Hepatocyte (in vitro differentiated cells): ENCODE data around the gene PTTG1IP. TPM values are rescaled to one million over a fixed set of nuclear protein-coding genes. Genes with fewer than 3 reads are reported as not detected.

Experiments used
- DNase-seq: peaks from one replicate; pipeline ENCODE4 v3.0.0-alpha.2; 2016; ENCODE audit warnings: low spot score
- H2AFZ ChIP-seq: fragments of 200-600 bp; sonication (generic); 2 replicates; pipeline ENCODE4 v1.6.0; 2016; ENCODE audit warnings: antibody characterized with exemption, mild to moderate bottlenecking
- H3K27ac ChIP-seq: fragments of 200-600 bp; sonication (generic); 2 replicates; pipeline ENCODE4 v1.5.1; 2016; ENCODE audit warnings: mild to moderate bottlenecking
- H3K27me3 ChIP-seq: fragments of 200-600 bp; sonication (generic); 2 replicates; pipeline ENCODE4 v1.6.1; 2016
- H3K36me3 ChIP-seq: fragments of 200-600 bp; sonication (generic); replicated peaks from 2 replicates; pipeline ENCODE4 v1.5.1; 2016; ENCODE audit warnings: low read depth; ENCODE audit not compliant: insufficient read depth
- H3K4me1 ChIP-seq: fragments of 200-600 bp; sonication (generic); 2 replicates; pipeline ENCODE4 v1.5.1; 2016; ENCODE audit warnings: mild to moderate bottlenecking, moderate library complexity; ENCODE audit not compliant: insufficient read depth
- H3K4me2 ChIP-seq: fragments of 200-600 bp; sonication (generic); 2 replicates; pipeline ENCODE4 v1.6.0; 2016
- H3K4me3 ChIP-seq: fragments of 200-600 bp; sonication (generic); 2 replicates; pipeline ENCODE4 v1.5.1; 2016; ENCODE audit warnings: mild to moderate bottlenecking
- H3K79me2 ChIP-seq: fragments of 200-600 bp; sonication (generic); 2 replicates; pipeline ENCODE4 v1.6.0; 2017; ENCODE audit warnings: mild to moderate bottlenecking
- H3K9me2 ChIP-seq: fragments of 200-600 bp; sonication (generic); replicated peaks from 2 replicates; pipeline ENCODE4 v1.6.0; 2017; ENCODE audit warnings: mild to moderate bottlenecking; ENCODE audit not compliant: insufficient read depth
- H3K9me3 ChIP-seq: fragments of 200-600 bp; sonication (generic); 2 replicates; pipeline ENCODE4 v1.5.1; 2016; ENCODE audit warnings: low read depth, mild to moderate bottlenecking
- H4K20me1 ChIP-seq: fragments of 200-600 bp; sonication (generic); 2 replicates; pipeline ENCODE4 v1.6.0; 2016; ENCODE audit warnings: mild to moderate bottlenecking; ENCODE audit not compliant: insufficient read depth, poor library complexity, severe bottlenecking
- CTCF ChIP-seq: fragments of 200-600 bp; sonication (generic); IDR thresholded peaks from 2 replicates; pipeline ENCODE4 v1.5.1; 2016; ENCODE audit warnings: antibody characterized with exemption, mild to moderate bottlenecking; ENCODE audit not compliant: poor library complexity
- EZH2 ChIP-seq: fragments of 200-600 bp; sonication (generic); IDR thresholded peaks from 2 replicates; pipeline ENCODE4 v1.6.1; 2016; ENCODE audit warnings: antibody characterized with exemption, mild to moderate bottlenecking, borderline replicate concordance
- EZH2phosphoT487 ChIP-seq: fragments of 200-600 bp; sonication (generic); IDR thresholded peaks from one replicate; pipeline ENCODE4 v1.6.1; 2018; ENCODE audit warnings: antibody characterized with exemption, mild to moderate bottlenecking, low read depth, moderate library complexity; ENCODE audit not compliant: unreplicated experiment, severe bottlenecking
- WGBS: methylation state at CpG from one replicate; pipeline ENCODE4 v1.1.6; 2016; ENCODE audit warnings: low lambda C conversion rate; ENCODE audit errors: missing lambda C conversion rate; 5-methylcytosine and 5-hydroxymethylcytosine counted together
- polyA plus RNA-seq: library from polyadenylated mRNA; unstranded; fragments of >200 nt; fragmentation: Nextera tagmentation; extraction: Ambion mirVana; gene quantifications from 2 replicates; pipeline ENCODE4 v1.2.1, GENCODE V29; 2016
- total RNA-seq: library from RNA; depleted of rRNA; stranded (reverse); fragments of >200 nt; gene quantifications from 2 replicates; pipeline ENCODE4 v1.2.3, GENCODE V29; 2014

PTTG1IP gene
- total and polyA plus RNA-seq, 2 experiments from 2014 or later: 344 to 362 TPM

DNA sequence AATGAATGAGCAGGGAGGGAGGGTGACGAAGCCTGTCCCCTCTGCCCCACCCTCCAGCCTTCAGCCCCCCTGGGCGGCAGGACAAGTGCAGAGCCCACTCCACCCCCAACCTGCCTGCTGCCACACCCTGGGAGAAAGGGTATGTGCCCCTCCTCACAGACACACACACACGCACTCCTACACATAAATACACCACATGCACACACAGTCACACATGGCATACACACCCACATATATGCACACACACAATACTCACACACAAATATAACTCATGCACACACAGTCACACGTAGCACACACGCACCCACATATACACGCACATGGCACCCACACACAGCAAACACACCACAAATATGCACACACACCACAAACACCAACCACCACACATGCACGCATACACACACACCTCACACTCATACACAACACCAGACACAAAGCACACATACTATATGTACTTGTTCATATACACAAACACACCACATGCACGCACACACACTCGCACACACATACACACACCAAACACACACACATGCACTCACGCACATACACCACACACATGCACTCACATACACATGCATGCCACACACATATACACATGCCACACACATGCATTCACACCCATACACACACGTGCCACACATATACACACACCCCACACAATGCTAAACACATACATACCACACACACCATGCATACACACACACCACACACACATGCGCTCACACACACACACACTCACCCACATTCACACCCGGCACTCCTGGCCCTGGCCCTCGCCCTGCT is 30.8 kb upstream of the PTTG1IP start:
- no peaks in the 10 kb centered on the region for H3K9me2 ChIP-seq
- no peaks in the 10 kb centered on the region for H3K9me3 ChIP-seq
- H2AFZ ChIP-seq: no peak overlapping the region
- H4K20me1 ChIP-seq: no peaks in the 10 kb centered on the region
- H3K36me3 ChIP-seq: no peaks in the 10 kb centered on the region
- no peaks in the 10 kb centered on the region for H3K79me2 ChIP-seq
- peaks cover 5% of the 10 kb centered on the region for H3K4me1 ChIP-seq
- DNase-seq: no peak
- no peak overlapping the region for H3K4me3 ChIP-seq
- 93% methylated on average over 14 of the region's 14 CpGs for WGBS
- H3K27me3 ChIP-seq: peaks cover 4% of the 10 kb centered on the region
- TF ChIP-seq EZH2: no peak
- no peak for TF ChIP-seq CTCF
- TF ChIP-seq EZH2phosphoT487: no peak
- no peak overlapping the region for H3K4me2 ChIP-seq
- no peak overlapping the region for H3K27ac ChIP-seq

DNA sequence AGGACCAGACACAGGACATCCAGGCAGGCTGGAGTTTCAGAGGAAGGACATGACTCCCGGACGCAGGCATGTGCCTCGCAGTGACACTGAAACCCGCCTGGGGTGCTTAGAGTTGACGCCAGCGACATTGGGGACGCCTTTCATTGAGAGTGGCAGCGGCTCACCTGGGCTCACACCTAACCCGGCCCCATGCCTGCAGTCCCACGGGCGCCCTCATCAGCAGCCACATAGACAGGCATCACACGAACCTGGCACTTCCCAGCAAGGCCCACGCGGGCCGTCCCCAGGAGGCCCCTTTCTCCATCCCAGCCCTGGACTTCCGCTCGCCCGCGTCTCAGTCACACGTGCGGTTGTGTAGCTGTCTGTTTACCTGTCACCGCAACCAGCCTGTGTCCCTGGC is 30.2 kb upstream of the PTTG1IP start:
- Histone ChIP-seq H3K79me2 (no peaks in the 10 kb centered on the region), H2AFZ (no peak overlapping the region), H3K4me1 (peaks cover 5% of the 10 kb centered on the region), H3K36me3 (no peaks in the 10 kb centered on the region), H3K9me3 (no peaks in the 10 kb centered on the region), H3K9me2 (no peaks in the 10 kb centered on the region), H3K4me3 (no peak overlapping the region), H3K27ac (no peak overlapping the region), H4K20me1 (no peaks in the 10 kb centered on the region), H3K27me3 (peaks cover 4% of the 10 kb centered on the region), H3K4me2 (no peak overlapping the region)
- no peak for TF ChIP-seq CTCF
- TF ChIP-seq EZH2: no peak
- TF ChIP-seq EZH2phosphoT487: no peak
- DNase-seq: no peak
- 89% methylated on average over 22 of the region's 22 CpGs for WGBS

DNA sequence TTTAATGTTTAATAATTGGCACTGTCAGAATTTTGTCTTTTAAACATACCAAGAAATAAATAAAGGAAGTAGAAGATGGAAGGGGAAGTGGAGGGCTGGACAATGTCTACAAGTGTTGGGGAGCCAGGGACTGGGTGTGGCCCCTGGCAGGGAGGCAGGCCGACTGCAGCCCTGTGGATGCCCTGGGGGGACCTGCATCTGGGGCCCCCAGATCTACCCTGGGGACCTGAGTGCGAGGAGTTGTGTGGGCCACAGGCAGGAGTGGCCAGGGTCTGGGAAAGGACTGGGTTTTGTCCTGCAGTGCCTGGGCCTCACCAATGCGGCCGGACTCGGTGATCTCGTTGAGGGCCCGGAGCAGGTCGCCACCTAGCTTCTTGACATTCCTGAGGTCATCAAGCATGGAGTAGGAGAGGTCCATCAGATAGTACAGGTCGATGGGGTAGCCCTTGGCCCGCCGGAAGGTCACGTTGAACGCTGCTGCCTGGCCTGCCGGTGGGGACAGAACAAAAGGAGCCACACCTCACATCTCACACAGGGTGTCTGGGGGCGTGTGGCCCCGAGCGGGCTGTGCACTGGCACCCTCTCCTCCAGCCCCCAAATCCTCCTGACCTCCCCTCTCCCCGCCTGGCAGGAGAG is 29.7 kb upstream of the PTTG1IP start:
- Histone ChIP-seq H3K27ac (no peak overlapping the region), H3K27me3 (peaks cover 4% of the 10 kb centered on the region), H3K9me2 (no peaks in the 10 kb centered on the region), H3K4me2 (no peak overlapping the region), H3K9me3 (no peaks in the 10 kb centered on the region), H2AFZ (no peak overlapping the region), H3K4me3 (no peak overlapping the region), H3K4me1 (peaks cover 5% of the 10 kb centered on the region), H3K79me2 (no peaks in the 10 kb centered on the region), H4K20me1 (no peaks in the 10 kb centered on the region), H3K36me3 (no peaks in the 10 kb centered on the region)
- 92% methylated on average over 17 of the region's 18 CpGs for WGBS
- no peak for DNase-seq
- TF ChIP-seq EZH2phosphoT487 (no peak), EZH2 (no peak), CTCF (no peak)
